Left ventricle myocardium inferior (tissue), 1 donor: ENCODE data around the gene TBC1D5. TPM values are rescaled to one million over a fixed set of nuclear protein-coding genes. Genes with fewer than 3 reads are reported as not detected.

Experiments
- DNase-seq: peaks from one replicate; pipeline ENCODE4 v3.0.0-alpha.2; 2020
- H3K27ac ChIP-seq: fragments of 200-600 bp; replicated peaks from 2 replicates; pipeline ENCODE4 v1.8.0; 2021
- H3K27me3 ChIP-seq: fragments of 200-600 bp; 2 replicates; pipeline ENCODE4 v1.8.0; 2021; ENCODE audit warnings: low read depth
- H3K36me3 ChIP-seq: fragments of 200-600 bp; 2 replicates; pipeline ENCODE4 v1.8.0; 2021
- H3K4me1 ChIP-seq: fragments of 200-600 bp; 2 replicates; pipeline ENCODE4 v1.8.0; 2021
- H3K4me3 ChIP-seq: fragments of 200-600 bp; 2 replicates; pipeline ENCODE4 v1.8.0; 2021; ENCODE audit warnings: mild to moderate bottlenecking, moderate library complexity
- H3K9me3 ChIP-seq: fragments of 200-600 bp; replicated peaks from 2 replicates; pipeline ENCODE4 v1.8.0; 2021
- intact Hi-C: fragments of 100-400 bp; cut with micrococcal nuclease; formaldehyde crosslinking; loops from one replicate; pipeline ENCODE4 v1.11.0; 2022
- total RNA-seq: library from RNA; stranded (reverse); fragmentation: NEBNext Ultra II Directional; extraction: Animal tissue kit (Norgen Biotek cat#: 25700); gene quantifications from one replicate; pipeline ENCODE4 v1.2.1, GENCODE V29; 2021
- TF ChIP-seq, protein P1 (sequence below): fragments of 200-600 bp; IDR thresholded peaks from 2 replicates; pipeline ENCODE4 v1.8.0; 2021; ENCODE audit warnings: antibody characterized with exemption, mild to moderate bottlenecking, borderline replicate concordance
- donor health status: DM: no; HTN: yes; CAD: no; lungs with severe emphysema.

Gene TBC1D5
- total RNA-seq, 1 donor from 2014 or later = 26.9 TPM

GRCh38 chr3:17765819-17766472 lies 23.5 kb upstream of the TBC1D5 start:
- TF ChIP-seq, protein P1, sequence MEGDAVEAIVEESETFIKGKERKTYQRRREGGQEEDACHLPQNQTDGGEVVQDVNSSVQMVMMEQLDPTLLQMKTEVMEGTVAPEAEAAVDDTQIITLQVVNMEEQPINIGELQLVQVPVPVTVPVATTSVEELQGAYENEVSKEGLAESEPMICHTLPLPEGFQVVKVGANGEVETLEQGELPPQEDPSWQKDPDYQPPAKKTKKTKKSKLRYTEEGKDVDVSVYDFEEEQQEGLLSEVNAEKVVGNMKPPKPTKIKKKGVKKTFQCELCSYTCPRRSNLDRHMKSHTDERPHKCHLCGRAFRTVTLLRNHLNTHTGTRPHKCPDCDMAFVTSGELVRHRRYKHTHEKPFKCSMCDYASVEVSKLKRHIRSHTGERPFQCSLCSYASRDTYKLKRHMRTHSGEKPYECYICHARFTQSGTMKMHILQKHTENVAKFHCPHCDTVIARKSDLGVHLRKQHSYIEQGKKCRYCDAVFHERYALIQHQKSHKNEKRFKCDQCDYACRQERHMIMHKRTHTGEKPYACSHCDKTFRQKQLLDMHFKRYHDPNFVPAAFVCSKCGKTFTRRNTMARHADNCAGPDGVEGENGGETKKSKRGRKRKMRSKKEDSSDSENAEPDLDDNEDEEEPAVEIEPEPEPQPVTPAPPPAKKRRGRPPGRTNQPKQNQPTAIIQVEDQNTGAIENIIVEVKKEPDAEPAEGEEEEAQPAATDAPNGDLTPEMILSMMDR = no peak
- no peak for DNase-seq

GRCh38 chr3:17761563-17761962 lies 19.1 kb upstream of the TBC1D5 start:
- intact Hi-C loops = no loop called here
- H3K27ac ChIP-seq = no peak overlapping the region
- H3K4me1 ChIP-seq = no peaks in the 10 kb centered on the region
- no peak for DNase-seq
- no peaks in the 10 kb centered on the region for H3K27me3 ChIP-seq
- H3K36me3 ChIP-seq = no peaks in the 10 kb centered on the region
- H3K4me3 ChIP-seq = no peak overlapping the region
- no peaks in the 10 kb centered on the region for H3K9me3 ChIP-seq
- TF ChIP-seq, protein P1 = no peak

More at GRCh38 chr3:17765819-17766472, 23.5 kb upstream of the TBC1D5 start:
- no peak overlapping the region for H3K27ac ChIP-seq
- intact Hi-C loops = no loop called here
- peaks cover under 1% of the 10 kb centered on the region for H3K4me1 ChIP-seq
- H3K9me3 ChIP-seq = no peaks in the 10 kb centered on the region
- H3K4me3 ChIP-seq = no peak overlapping the region
- no peaks in the 10 kb centered on the region for H3K27me3 ChIP-seq
- H3K36me3 ChIP-seq = no peaks in the 10 kb centered on the region

DNA sequence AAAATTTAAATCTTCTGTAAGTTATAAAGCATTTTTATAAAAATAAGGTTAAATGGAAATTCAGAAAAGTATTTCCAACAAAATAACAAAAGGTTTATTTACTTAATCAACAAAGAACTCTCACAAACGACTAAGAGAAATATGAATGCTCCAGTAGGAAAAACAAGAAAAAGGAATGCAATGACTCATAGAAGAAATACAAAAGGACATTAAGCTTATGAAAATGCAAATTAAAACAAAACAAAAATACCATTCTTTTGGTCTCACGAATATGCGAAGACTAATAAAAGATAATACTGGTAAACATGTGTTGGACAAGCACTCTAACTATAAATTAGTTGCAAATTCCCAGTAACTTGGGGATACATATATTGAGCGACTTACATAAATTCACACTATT lies 17.5 kb upstream of the TBC1D5 start:
- Histone ChIP-seq H3K27me3 (no peaks in the 10 kb centered on the region), H3K9me3 (no peaks in the 10 kb centered on the region), H3K36me3 (no peaks in the 10 kb centered on the region), H3K27ac (no peak overlapping the region), H3K4me3 (no peak overlapping the region), H3K4me1 (no peaks in the 10 kb centered on the region)
- TF ChIP-seq, protein P1 = no peak
- DNase-seq = no peak
- intact Hi-C loops = no loop called here

DNA sequence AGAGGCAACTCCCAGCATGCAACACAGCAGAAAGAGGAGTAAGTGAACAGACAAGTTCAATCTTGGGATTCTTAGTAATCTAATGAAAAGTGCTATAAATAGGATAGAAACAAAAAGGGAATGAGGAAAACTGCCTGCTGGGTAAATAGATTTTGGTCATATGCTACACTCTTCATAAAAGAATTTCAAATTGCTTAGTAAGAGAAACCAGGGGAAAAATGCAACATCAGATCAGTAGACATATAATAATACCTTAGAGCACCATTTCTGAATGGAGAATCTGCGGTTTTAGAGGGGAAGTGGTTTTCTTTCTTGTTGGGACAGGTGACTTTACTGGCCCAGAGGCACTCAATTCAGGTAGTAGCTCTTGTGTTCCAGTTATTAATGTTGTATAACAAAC lies 13.4 kb upstream of the TBC1D5 start:
- Histone ChIP-seq H3K4me1 (no peaks in the 10 kb centered on the region), H3K9me3 (no peaks in the 10 kb centered on the region), H3K4me3 (no peak overlapping the region), H3K36me3 (no peaks in the 10 kb centered on the region), H3K27ac (no peak overlapping the region), H3K27me3 (no peaks in the 10 kb centered on the region)
- DNase-seq = no peak
- TF ChIP-seq, protein P1 = no peak
- intact Hi-C loops = no loop called here

DNA sequence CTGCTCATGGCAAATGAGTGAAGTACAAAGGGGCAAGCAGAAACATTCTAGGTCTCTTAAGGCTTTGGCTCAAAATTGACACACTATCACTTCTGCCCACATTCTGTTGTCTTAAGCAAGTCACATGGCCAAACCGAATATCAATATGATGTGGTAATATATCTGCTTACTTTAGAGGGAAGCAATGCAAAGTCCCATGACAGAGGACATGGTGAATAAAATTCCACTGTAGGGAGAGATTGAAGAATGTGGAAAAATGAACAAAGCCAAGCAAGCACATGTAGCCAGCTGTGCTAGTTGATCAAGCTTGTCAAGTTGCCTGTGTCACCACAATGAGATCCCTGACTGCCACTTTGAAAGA lies 11.2 kb upstream of the TBC1D5 start:
- intact Hi-C loops = no loop called here
- no peaks in the 10 kb centered on the region for H3K27me3 ChIP-seq
- no peak for DNase-seq
- H3K4me3 ChIP-seq = no peak overlapping the region
- no peaks in the 10 kb centered on the region for H3K4me1 ChIP-seq
- no peak overlapping the region for H3K27ac ChIP-seq
- H3K36me3 ChIP-seq = no peaks in the 10 kb centered on the region
- TF ChIP-seq, protein P1 = no peak
- H3K9me3 ChIP-seq = no peaks in the 10 kb centered on the region
